ENCODE results near the gene CRYBG3. TPM values are rescaled to one million over a fixed set of nuclear protein-coding genes. Genes with fewer than 3 reads are reported as not detected.

The CRYBG3 gene
- total RNA-seq, 1 experiment from 2014 or later: 5.9 TPM

DNA sequence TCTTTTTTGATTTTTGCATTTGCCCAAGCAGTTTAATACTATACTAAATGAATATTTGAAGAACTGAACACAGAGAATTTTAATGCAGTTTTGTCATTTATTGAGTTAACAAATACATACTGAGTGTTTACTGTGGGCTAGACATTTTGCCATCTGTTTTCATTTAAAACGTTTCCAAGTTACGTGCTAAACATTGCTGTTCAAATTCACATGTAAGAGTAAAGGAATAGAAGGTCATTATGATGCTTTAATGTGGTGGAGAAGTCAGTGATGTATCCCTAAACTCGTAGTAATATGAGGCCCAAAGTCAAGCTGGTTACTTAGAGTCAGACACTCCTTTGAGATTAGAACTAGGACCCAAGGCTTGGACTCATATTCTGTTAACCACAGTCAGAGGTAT, 49.4 kb downstream of the CRYBG3 start:
- Mint-ChIP-seq H3K9me3 (peaks cover 0 to 6% of the 10 kb centered on the region in 2 experiments; a peak in 1 of 5 replicates), H3K27ac (no peak overlapping the region), H3K4me1 (no peaks in the 10 kb centered on the region; a peak in 1 of 4 replicates), H3K36me3 (ENCODE audit: insufficient read depth in 1 of 3, low read depth in 3 of 3) (peaks cover 0 to 17% (median 7%) of the 10 kb centered on the region in 3 experiments), H3K4me3 (no peak overlapping the region), H3K27me3 (ENCODE audit: low read depth) (no peaks in the 10 kb centered on the region)
- Histone ChIP-seq H3K4me2 (ENCODE audit: insufficient read depth, insufficient read length, low read length) (no peak overlapping the region), H3K9me3 (ENCODE audit: control insufficient read depth, low read depth, low read length) (no peaks in the 10 kb centered on the region), H3K4ac (ENCODE audit: low read depth, low read length) (no peak overlapping the region), H2BK20ac (ENCODE audit: low read depth, low read length, poor library complexity, severe bottlenecking) (no peak overlapping the region), H3K56ac (ENCODE audit: insufficient read length, low read depth, low read length) (no peak overlapping the region), H3T11ph (ENCODE audit: low read length) (no peak overlapping the region), H4K20me1 (ENCODE audit: control insufficient read depth, insufficient read depth, insufficient read length) (no peaks in the 10 kb centered on the region), H3K23me2 (ENCODE audit: insufficient read length, low read depth, low read length, poor library complexity, severe bottlenecking) (no peaks in the 10 kb centered on the region), H2AFZ (ENCODE audit: low read length) (no peak overlapping the region), H3K27me3 (ENCODE audit: insufficient read depth, low read length) (no peaks in the 10 kb centered on the region), H2BK5ac (ENCODE audit: insufficient read length, low read length) (no peak overlapping the region), H3K27ac (ENCODE audit: insufficient read length, low read depth, low read length) (no peak overlapping the region), H4K91ac (ENCODE audit: insufficient read length, low read depth, low read length) (no peak overlapping the region), H3K79me1 (ENCODE audit: insufficient read depth, low read depth, low read length, poor library complexity, severe bottlenecking) (no peaks in the 10 kb centered on the region), H4K8ac (replicated peaks; ENCODE audit: insufficient read length, low read depth, low read length) (no peak overlapping the region), H2BK12ac (ENCODE audit: insufficient read length, low read depth, low read length) (no peak overlapping the region), H3K23ac (ENCODE audit: insufficient read length, low read depth, low read length) (no peak overlapping the region), H2BK15ac (ENCODE audit: low read depth, low read length) (no peak overlapping the region), H3K14ac (ENCODE audit: insufficient read depth, low read length) (no peak overlapping the region), H2AK5ac (ENCODE audit: insufficient read length, low read length) (no peak overlapping the region), H3K9ac (ENCODE audit: extremely low read depth, insufficient read length, low read length) (no peak overlapping the region), H3K79me2 (ENCODE audit: insufficient read depth, low read length) (no peaks in the 10 kb centered on the region), H3K4me1 (ENCODE audit: insufficient read depth, low read length) (no peaks in the 10 kb centered on the region), H3K18ac (ENCODE audit: insufficient read length, low read depth, low read length) (no peak overlapping the region), H4K5ac (ENCODE audit: insufficient read length, low read depth, low read length) (no peak overlapping the region), H2BK120ac (ENCODE audit: low read depth, low read length, poor library complexity, severe bottlenecking) (no peak overlapping the region)
- no peak for TF ChIP-seq CTCF (conservative IDR thresholded peaks at IDR 0.05)
- WGBS (ENCODE audit: extremely low coverage, insufficient read length, low lambda C conversion rate): no CpG with 5 or more reads among the region's 3 CpGs
- DNase-seq: no peak

Measured in H9 (cell line).